WTC11 (cell line): Measurements from ENCODE around the gene PWP1. TPM values are rescaled to one million over a fixed set of nuclear protein-coding genes. Genes with fewer than 3 reads are reported as not detected.

Source experiments
- ATAC-seq: fragments of 200-7000 bp; cut with Tn5 transposase; 2 replicates; pipeline ENCODE4 v1.10.0; 2021; ENCODE audit warnings: mild to moderate bottlenecking, moderate library complexity
- CTCF ChIA-PET: fragments of 300-600 bp; sonication (Branson Sonifier 250); formaldehyde crosslinking; loops from one replicate; lab custom pipeline; 2021; ENCODE audit warnings: antibody characterized with exemption; lab: Charles Lee
- POLR2A ChIA-PET: fragments of 350-600 bp; sonication (Branson Sonifier 250); formaldehyde crosslinking; loops from one replicate; lab custom pipeline; 2021; ENCODE audit warnings: antibody characterized with exemption; lab: Charles Lee
- DNase-seq: peaks from one replicate; pipeline ENCODE4 v3.0.0; 2021; ENCODE audit warnings: low spot score
- H3K27ac Mint-ChIP-seq: 2 replicates; pipeline ENCODE4 v1.8.0; 2021; ENCODE audit warnings: mixed read lengths
- H3K27me3 Mint-ChIP-seq: 2 replicates; pipeline ENCODE4 v1.8.0; 2021; ENCODE audit warnings: low read depth, mild to moderate bottlenecking, moderate library complexity, mixed read lengths
- H3K36me3 Mint-ChIP-seq: 2 replicates; pipeline ENCODE4 v1.8.0; 2021; ENCODE audit warnings: mixed read lengths
- H3K4me1 Mint-ChIP-seq: 2 replicates; pipeline ENCODE4 v1.8.0; 2022; ENCODE audit warnings: mixed read lengths
- H3K4me3 Mint-ChIP-seq: 2 replicates; pipeline ENCODE4 v1.8.0; 2021; ENCODE audit warnings: mild to moderate bottlenecking, moderate library complexity, mixed read lengths
- H3K9me3 Mint-ChIP-seq: 2 replicates; pipeline ENCODE4 v1.8.0; 2021; ENCODE audit warnings: mixed read lengths
- ATF2 ChIP-seq: sonication (generic); formaldehyde crosslinking; IDR thresholded peaks from 2 replicates; pipeline ENCODE4 v1.8.1; 2022; ENCODE audit warnings: low read depth, missing genetic modification reagents, borderline replicate concordance
- ESRRA ChIP-seq: sonication (generic); formaldehyde crosslinking; IDR thresholded peaks from 2 replicates; pipeline ENCODE4 v1.8.1; 2022; ENCODE audit warnings: mild to moderate bottlenecking, missing genetic modification reagents, borderline replicate concordance
- FOXP4 ChIP-seq: sonication (generic); formaldehyde crosslinking; IDR thresholded peaks from 2 replicates; pipeline ENCODE4 v1.8.0; 2022; ENCODE audit warnings: mild to moderate bottlenecking, missing genetic modification reagents
- GABPB1 ChIP-seq: sonication (generic); formaldehyde crosslinking; IDR thresholded peaks from 2 replicates; pipeline ENCODE4 v1.8.1; 2023; ENCODE audit warnings: mild to moderate bottlenecking, missing genetic modification reagents
- GRHL2 ChIP-seq: fragments of 250-450 bp; sonication (Bioruptor Pico); IDR thresholded peaks from 2 replicates; pipeline ENCODE4 v1.8.0; 2022; ENCODE audit warnings: mild to moderate bottlenecking, moderate library complexity; ENCODE audit not compliant: insufficient replicate concordance, severe bottlenecking
- IRF2 ChIP-seq: sonication (generic); formaldehyde crosslinking; IDR thresholded peaks from 2 replicates; pipeline ENCODE4 v1.8.0; 2022; ENCODE audit warnings: low read depth, missing genetic modification reagents, borderline replicate concordance
- JUN ChIP-seq: sonication (generic); formaldehyde crosslinking; IDR thresholded peaks from 2 replicates; pipeline ENCODE4 v1.8.0; 2023; ENCODE audit warnings: mild to moderate bottlenecking, missing genetic modification reagents
- MLX ChIP-seq: sonication (generic); formaldehyde crosslinking; IDR thresholded peaks from 2 replicates; pipeline ENCODE4 v1.8.1; 2023; ENCODE audit warnings: mild to moderate bottlenecking, missing genetic modification reagents, moderate library complexity
- MYBL2 ChIP-seq: sonication (generic); formaldehyde crosslinking; IDR thresholded peaks from 2 replicates; pipeline ENCODE4 v1.8.1; 2023; ENCODE audit warnings: mild to moderate bottlenecking, moderate library complexity, missing genetic modification reagents
- NFATC4 ChIP-seq: fragments of 250-450 bp; sonication (Bioruptor Pico); IDR thresholded peaks from 2 replicates; pipeline ENCODE4 v1.9.0; 2021; ENCODE audit warnings: mild to moderate bottlenecking
- OVOL2 ChIP-seq: fragments of 250-450 bp; sonication (Bioruptor Pico); IDR thresholded peaks from 2 replicates; pipeline ENCODE4 v1.9.0; 2021; ENCODE audit warnings: mild to moderate bottlenecking, borderline replicate concordance
- PRRX2 ChIP-seq: fragments of 250-450 bp; sonication (Bioruptor Pico); IDR thresholded peaks from 2 replicates; pipeline ENCODE4 v1.8.0; 2021; ENCODE audit warnings: mild to moderate bottlenecking
- ZNF232 ChIP-seq: sonication (generic); formaldehyde crosslinking; IDR thresholded peaks from 2 replicates; pipeline ENCODE4 v1.8.0; 2022; ENCODE audit warnings: mild to moderate bottlenecking, missing genetic modification reagents
- ZNF263 ChIP-seq: sonication (generic); formaldehyde crosslinking; IDR thresholded peaks from 2 replicates; pipeline ENCODE4 v1.8.1; 2022; ENCODE audit warnings: low read depth, mild to moderate bottlenecking, moderate library complexity, missing genetic modification reagents
- ZNF423 ChIP-seq: fragments of 250-450 bp; sonication (Bioruptor Pico); IDR thresholded peaks from 2 replicates; pipeline ENCODE4 v2.1.2; 2022; ENCODE audit warnings: mild to moderate bottlenecking, moderate library complexity
- ZNF512 ChIP-seq: sonication (generic); formaldehyde crosslinking; IDR thresholded peaks from 2 replicates; pipeline ENCODE4 v1.8.1; 2022; ENCODE audit warnings: missing genetic modification reagents, borderline replicate concordance
- ZNF532 ChIP-seq: fragments of 250-450 bp; sonication (Bioruptor Pico); IDR thresholded peaks from 2 replicates; pipeline ENCODE4 v1.9.0; 2021; ENCODE audit warnings: mild to moderate bottlenecking, borderline replicate concordance
- total RNA-seq: library from RNA; stranded (reverse); gene quantifications from 3 replicates; pipeline ENCODE4 v1.2.3, GENCODE V29; 2021

The PWP1 gene
- total RNA-seq, 1 experiment from 2014 or later = 54.2 TPM

- no peak for DNase-seq
- Mint-ChIP-seq H3K4me3 (no peak overlapping the region), H3K4me1 (peaks cover 21% of the 10 kb centered on the region), H3K27me3 (no peaks in the 10 kb centered on the region), H3K36me3 (peaks cover 13% of the 10 kb centered on the region; the same call in 1 of the 2 replicates), H3K9me3 (no peaks in the 10 kb centered on the region), H3K27ac (no peak overlapping the region)
- ATAC-seq = no peak
- POLR2A ChIA-PET = no interaction called here
- CTCF ChIA-PET = interaction anchor here (2.0 to 2.3 kb wide), 2 partner anchors 30 to 35 kb away, joined by 6 to 10 read pairs; no protein-coding TSS in a partner anchor
- TF ChIP-seq JUN (CRISPR knock-in tag) (no peak), ZNF512 (CRISPR knock-in tag) (no peak), GABPB1 (CRISPR knock-in tag) (no peak), FOXP4 (no peak), ZNF423 (no peak), ZNF232 (CRISPR knock-in tag) (no peak), ATF2 (CRISPR knock-in tag) (no peak), ZNF532 (CRISPR knock-in tag) (no peak), ZNF263 (no peak), GRHL2 (CRISPR knock-in tag) (no peak), MYBL2 (CRISPR knock-in tag) (no peak), MLX (no peak), OVOL2 (CRISPR knock-in tag) (no peak), PRRX2 (no peak), ESRRA (CRISPR knock-in tag) (no peak), NFATC4 (CRISPR knock-in tag) (no peak), IRF2 (no peak)
Measured at GRCh38 chr12:107641154-107641553, 44.4 kb upstream of the PWP1 start.
